HG02678 (cell line): ENCODE data around the gene FTSJ3.
A peak's percentile ranks its signal among the peaks of the same experiment; 100 is the strongest.
"Not testable (repeated sequence)": the region's sequence is repeated elsewhere in the genome, so short reads cannot be mapped to it uniquely, and the experiment has no call there.

Source experiments
- ATAC-seq: cut with Tn5 transposase; IDR thresholded peaks from one replicate; pipeline ENCODE4 v1.9.1; 2021; ENCODE audit warnings: mild to moderate bottlenecking, moderate library complexity; ENCODE audit not compliant: unreplicated experiment

The FTSJ3 gene

GRCh38 chr17:63827002-63827800 is at the start of gene FTSJ3, which contains the start of gene PSMC5:
Gene FTSJ3 (minus strand): TSS chr17:63827663. CDS start chr17:63826902, 761 bp downstream.
Gene PSMC5 (plus strand): TSS chr17:63827431. CDS start chr17:63827491, 60 bp downstream.
- ATAC-seq: peak; percentile 85

GRCh38 chr17:63874693-63875092 is 47.2 kb upstream of the FTSJ3 start:
- not testable (repeated sequence) for ATAC-seq

DNA sequence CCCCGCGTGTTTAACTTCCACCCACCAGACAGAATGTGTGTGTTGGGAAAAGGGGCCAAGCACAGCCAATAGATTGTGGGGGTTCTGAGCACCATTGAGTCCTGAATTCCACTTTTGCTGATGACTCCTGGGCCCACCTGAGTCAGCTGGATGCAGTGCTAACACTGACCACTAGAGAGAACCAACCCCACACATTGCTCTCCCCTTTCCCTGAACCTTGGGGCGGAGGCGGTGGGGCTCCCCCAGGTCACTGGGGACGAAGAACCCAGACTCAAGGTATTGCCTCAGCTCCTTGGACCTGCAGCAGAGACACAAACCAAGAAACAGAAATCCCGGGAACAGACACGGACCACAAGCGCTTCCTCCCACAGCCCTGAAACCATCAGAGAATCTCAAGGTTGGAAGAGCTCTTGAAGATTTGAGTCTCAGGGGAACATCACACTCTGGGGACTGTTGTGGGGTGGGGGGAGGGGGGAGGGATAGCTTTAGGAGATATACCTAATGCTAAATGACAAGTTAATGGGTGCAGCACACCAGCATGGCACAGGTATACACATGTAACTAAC is 46.7 kb upstream of the FTSJ3 start:
- not testable (repeated sequence) for ATAC-seq

GRCh38 chr17:63873577-63873976 is 46.1 kb upstream of the FTSJ3 start, which contains the start of gene CSH2:
Gene CSH2 (minus strand): TSS chr17:63873677. CDS start chr17:63873614, 63 bp downstream.
- not testable (repeated sequence) for ATAC-seq

DNA sequence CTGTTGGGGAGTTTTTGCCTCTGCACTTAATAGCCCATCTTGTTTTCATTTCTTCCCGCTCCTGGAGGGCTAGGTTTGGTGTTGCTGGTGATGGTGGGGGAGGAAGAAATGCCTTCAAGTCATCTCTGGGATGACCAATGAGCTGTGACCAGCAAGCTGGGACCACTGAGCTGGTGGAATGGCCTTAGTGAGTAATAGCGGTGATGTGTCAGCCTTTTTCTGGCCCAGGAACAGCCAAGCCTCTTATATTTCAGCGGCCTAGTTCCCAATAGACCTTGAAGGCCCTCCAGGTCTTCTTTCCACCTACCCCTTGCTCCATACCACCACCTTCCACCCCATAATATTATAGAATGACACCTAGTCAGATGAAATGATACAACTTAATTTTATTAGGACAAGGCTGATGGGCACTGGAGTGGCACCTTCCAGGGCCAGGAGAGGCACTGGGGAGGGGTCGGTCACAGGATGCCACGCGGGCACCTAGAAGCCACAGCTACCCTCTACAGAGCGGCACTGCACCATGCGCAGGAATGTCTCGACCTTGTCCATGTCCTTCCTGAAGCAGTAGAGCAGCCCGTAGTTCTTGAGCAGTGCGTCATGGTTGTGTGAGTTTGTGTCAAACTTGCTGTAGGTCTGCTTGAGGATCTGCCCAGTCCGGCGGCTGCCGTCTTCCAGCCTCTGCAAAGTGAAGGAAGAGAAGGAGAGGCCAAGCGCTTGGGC is 44.3 kb upstream of the FTSJ3 start:
- ATAC-seq: not testable (repeated sequence)

- not testable (repeated sequence) for ATAC-seq
These were observed 42.8 kb upstream of the FTSJ3 start for GRCh38 chr17:63870292-63870665.

DNA sequence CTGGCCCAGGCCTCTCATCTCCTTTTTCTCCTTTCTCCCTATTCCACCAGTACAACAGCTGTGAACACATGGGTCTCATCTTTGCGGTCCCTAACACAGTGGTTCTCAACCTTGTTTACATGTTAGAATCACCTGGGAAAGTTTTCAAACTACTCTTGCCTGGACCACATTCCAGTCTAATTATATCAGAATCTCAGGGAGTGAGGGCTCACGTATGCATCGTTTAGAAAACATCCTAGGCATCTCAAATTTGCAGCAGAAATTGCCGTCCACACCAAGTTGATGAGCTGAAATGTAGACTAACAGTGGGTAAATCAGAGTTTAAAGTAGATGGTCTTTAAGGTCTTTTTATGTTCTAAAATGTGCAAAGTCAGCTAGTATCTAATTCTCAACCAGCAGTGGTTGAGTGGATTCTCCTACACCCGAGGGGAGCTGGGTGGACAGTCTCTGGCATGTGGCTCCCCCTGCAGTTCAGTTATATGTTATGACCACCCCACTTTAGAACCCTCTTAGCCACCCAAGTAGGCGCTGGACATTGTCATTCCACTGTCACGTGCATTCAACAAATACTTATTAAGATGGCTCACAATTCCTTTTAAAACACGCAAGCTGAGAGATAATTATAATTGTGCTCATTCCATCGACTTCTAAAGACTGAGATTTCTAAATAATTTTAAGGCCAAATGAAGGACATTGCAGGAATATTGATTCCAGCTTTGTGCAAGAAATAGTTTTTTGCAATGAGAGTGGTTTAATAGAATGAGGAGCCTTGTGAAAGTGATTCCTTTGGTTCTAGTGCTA is 42.2 kb upstream of the FTSJ3 start:
- ATAC-seq: not testable (repeated sequence)

DNA sequence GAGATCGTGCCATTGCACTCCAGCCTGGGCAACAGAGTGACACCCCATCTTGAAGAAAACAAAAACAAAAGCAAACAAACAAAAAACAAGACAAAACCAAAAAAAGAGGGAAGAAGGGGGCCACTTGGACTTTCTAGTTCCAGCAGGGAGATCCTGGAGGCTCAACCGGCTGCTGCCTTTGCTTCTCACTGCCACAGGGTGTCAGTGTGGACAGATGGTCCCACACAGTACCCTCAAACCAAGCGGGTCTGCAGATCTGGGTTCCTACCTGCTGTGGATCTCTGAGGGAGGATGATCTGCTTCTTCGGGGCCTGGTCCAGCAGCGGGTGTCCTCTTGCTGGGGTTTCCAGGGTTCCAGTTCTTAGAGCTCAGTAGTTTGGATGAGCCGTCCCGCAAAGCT is 39.2 kb upstream of the FTSJ3 start:
- ATAC-seq: not testable (repeated sequence)

DNA sequence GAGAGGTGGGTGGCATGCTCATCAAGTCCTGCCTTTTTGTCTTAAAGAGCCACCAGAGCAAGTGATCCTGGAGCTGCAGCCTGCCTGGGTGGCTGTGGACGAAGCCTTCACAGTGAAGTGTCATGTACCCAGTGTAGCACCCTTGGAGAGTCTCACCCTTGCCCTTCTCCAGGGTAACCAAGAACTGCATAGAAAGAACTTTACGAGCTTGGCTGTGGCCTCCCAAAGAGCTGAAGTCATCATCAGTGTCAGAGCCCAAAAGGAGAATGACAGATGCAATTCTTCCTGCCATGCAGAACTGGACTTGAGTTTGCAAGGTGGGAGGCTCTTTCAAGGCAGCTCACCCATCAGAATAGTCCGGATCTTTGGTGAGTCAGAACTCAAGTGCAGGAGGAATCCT is 31.8 kb upstream of the FTSJ3 start:
- no peak for ATAC-seq

- ATAC-seq: not testable (repeated sequence)
These were observed 29.0 kb upstream of the FTSJ3 start for GRCh38 chr17:63856425-63856824.

DNA sequence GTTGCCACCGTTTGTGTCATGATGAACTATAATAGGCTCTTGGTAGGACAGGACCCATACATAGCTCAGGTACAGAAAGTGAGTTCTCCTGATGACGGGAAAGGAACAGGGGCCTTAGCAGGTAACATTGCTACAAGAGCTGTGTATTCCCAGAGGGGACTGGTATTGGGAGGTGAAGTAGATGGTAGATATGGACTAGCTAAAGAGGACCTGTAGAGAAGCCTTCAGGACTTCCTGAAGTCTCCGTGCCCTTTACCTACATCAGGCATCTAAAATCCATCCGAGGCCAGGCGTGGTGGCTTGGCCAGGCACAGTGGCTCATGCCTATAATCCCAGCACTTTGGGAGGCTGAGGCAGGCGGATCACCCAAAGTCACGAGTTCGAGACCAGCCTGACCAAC is 27.7 kb upstream of the FTSJ3 start:
- ATAC-seq: no peak

DNA sequence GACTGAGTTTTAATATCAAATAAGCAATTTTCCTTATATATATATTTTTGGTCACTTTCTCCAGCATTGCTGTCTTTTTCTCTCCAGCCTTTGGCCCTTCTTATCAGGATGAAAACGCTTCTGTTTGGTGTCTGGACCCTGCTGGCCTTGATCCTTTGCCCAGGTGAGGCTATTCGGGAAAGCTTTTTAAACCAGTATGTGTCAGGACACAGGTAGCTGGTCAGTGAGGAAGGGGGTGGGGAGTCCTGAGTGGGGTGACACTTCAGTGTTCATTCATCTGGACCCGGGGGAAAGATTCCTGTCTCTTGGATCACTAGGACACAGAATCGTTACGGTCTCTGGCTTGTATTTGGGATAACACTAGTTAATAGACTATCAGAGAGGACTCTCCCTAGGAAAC is 27.2 kb upstream of the FTSJ3 start:
- ATAC-seq: no peak

- no peak for ATAC-seq
These were observed 25.8 kb upstream of the FTSJ3 start for GRCh38 chr17:63853260-63853659.

GRCh38 chr17:63850401-63850800 is 22.9 kb upstream of the FTSJ3 start:
- ATAC-seq: no peak

DNA sequence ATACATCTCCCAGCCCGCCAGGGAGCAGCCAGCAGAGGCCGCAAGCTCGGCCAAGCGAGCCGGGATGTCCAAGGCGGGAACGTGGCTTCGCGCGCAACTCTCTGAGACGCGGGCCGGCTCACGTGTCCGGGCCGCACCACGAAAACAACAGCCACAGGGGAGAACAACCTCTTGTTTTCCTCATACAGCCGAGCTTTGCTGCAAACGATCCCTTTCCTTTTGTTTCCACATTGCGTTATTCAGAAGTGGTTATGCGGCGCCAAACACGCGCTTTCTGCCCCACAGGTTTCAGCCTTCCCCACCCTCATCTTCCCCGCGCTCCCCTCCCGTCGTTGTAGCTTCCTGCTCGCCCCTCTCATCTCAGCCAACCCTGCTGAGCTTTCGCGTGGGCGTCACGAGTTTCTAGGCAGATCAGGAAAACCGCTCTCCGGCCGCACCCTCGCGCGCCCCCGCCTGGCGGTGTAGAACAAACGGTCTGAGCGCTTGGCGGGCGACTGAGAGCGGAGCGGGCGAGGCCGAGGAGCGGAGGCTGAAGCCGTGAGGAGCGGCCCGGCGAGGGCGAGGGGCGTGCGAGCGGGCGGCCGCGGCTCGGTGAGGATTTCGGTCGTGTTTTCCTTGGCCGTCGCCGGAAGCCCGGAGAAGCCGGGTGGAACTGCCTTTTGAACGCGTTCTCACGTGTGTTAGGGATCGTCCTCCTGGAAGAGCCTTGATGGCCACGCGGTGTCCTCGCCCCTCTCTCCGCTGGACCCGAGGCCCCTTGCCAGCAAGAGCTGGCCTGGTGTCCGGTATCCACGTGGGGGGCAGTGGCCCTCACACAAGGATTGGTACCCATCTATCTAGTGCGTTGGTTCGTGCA is 21.6 kb upstream of the FTSJ3 start:
- peak; percentile 90 for ATAC-seq

DNA sequence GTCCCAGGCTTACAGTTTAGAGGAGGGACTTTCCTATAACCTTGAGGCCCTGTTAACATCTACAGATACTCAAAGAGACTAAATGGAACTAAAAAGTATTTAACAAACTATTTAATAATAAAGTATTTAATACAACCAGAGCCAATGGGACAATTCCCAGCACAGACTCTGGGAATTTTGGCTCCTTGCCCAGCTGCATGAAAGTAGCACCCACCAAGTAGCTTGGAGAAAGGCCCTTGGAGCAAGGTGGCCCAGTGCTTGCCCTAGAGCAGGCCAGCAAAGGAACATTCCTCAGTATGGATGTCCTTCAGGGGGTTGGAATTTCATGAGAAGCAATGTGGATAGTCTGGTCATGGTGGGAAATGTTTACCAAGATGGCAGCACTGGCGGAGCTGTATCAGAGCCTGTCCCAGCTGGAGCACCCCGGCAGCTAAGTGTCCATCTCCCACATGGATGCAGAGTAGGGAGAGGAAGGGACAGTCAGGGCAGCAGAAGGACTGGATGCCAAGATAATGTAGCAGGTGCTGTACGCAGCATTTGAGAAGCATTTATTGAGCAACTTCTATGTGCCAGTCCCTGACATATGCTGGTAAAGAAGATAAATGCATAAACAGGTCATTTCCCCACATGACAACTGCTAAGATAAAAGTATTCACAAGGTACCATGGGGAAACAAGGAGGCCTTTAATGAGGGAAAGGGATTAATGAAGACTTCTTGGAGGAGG is 20.2 kb upstream of the FTSJ3 start:
- no peak for ATAC-seq

GRCh38 chr17:63845509-63845908 is 18.0 kb upstream of the FTSJ3 start:
- ATAC-seq: no peak

DNA sequence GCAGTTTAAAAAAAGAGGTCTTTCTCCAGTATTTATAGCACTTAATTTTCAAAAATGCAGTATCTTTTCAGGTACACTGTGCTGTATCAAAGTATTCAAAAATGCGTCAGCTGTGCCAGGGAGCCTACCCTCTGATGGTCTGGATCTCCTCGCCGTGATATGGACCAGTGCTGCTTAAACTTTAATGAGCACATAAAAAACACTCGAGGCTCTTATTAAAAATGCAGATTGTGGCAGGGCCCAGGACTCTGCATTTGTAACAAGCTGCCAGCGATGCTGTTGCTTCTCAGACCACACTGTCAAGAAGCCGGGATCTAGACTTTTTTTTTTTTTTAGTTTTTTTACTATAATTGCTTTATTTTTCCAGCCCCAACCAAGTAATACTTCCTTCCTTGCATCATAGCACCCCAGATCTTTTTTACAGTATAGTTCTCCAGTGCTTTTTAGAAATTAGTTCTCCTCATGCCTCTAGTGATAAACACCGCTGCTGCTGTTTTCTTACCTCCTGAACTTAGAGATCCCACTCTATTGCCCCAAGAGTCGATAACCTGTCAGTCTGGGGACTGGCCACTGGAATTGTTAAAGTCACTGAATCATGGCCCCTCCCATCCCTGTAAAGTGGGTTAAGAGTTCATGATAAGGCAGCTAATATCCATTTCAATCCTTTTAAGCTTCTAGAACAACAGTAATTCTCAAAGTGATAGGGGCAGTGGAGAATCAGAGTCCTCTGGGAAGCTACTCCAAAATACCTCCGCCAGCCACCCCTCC is 16.6 kb upstream of the FTSJ3 start:
- ATAC-seq: no peak
